K562 (cell line): ENCODE results near the gene MB21D2. TPM values are rescaled to one million over a fixed set of nuclear protein-coding genes. Genes with fewer than 3 reads are reported as not detected.

Experiments used
- ATAC-seq: fragments of 200-7000 bp; cut with Tn5 transposase; 3 replicates; pipeline ENCODE4 v1.9.1; 2020; ENCODE audit warnings: moderate library complexity
- BruUV-seq: library from RNA; stranded (reverse); fragments of 400-500 nt; replicated peaks from 2 replicates; lab custom pipeline; 2021; lab: Mats Ljungman, UMichigan
- CTCF ChIA-PET: fragments of 300-600 bp; formaldehyde crosslinking; extraction: SDS; loops from one replicate; lab custom pipeline; 2021; ENCODE audit warnings: low intra/inter-chr PET ratio; lab: Yijun Ruan, JAX
- POLR2A ChIA-PET: fragments of 300-600, 350-650 bp; sonication (Branson Sonifier 250); formaldehyde crosslinking; extraction: SDS; loops from one replicate; lab custom pipeline; 2021; ENCODE audit warnings: antibody characterized with exemption, inconsistent platforms; lab: Yijun Ruan, JAX
- DNase-seq, 4 experiments: peaks; one replicate each; pipeline versions ENCODE4 v3.0.0 to v3.0.0-alpha.2; 2011 to 2018; ENCODE audit warnings: low spot score in 3 of 4, mixed read lengths in 3 of 4; ENCODE audit errors: extremely low read depth in 1 of 4
- FAIRE-seq: peaks from 2 replicates; lab custom pipeline; 2011; peaks lifted over from hg19 to GRCh38; lab: Jason Lieb, UNC
- H2AFZ ChIP-seq: 2 replicates; pipeline ENCODE4 v1.6.0; 2011; ENCODE audit warnings: low read depth, low read length, control low read depth, inconsistent platforms
- H3K27ac ChIP-seq: fragments of 200-600 bp; 3 replicates; pipeline ENCODE4 v1.8.0; 2011; ENCODE audit warnings: low read depth, mild to moderate bottlenecking, control low read depth, inconsistent platforms, low read length, moderate library complexity, mixed read lengths; ENCODE audit errors: extremely low read depth
- H3K27me3 ChIP-seq, 2 experiments: fragments of 300-600 bp in 1 of 2; 2 replicates in 1 of 2; 3 replicates in 1 of 2; pipeline versions ENCODE4 v1.6.0 to v1.8.0; 2011; ENCODE audit warnings: inconsistent platforms in 2 of 2, low read length in 2 of 2, mild to moderate bottlenecking in 1 of 2, mixed read lengths in 1 of 2, moderate library complexity in 1 of 2; ENCODE audit not compliant: control insufficient read depth in 2 of 2, insufficient read depth in 2 of 2
- H3K36me3 ChIP-seq: fragments of 300-600 bp; 3 replicates; pipeline ENCODE4 v1.8.0; 2011; ENCODE audit warnings: mild to moderate bottlenecking, low read length, inconsistent platforms; ENCODE audit not compliant: control insufficient read depth, insufficient read depth
- H3K4me1 ChIP-seq, 2 experiments: fragments of 200-600 bp in 1 of 2; replicated peaks in 1 of 2; 2 replicates in 1 of 2; 3 replicates in 1 of 2; pipeline versions ENCODE4 v1.5.1 to v1.8.0; 2011; ENCODE audit warnings: inconsistent platforms in 2 of 2, low read length in 2 of 2, mild to moderate bottlenecking in 1 of 2, mixed read lengths in 1 of 2, moderate library complexity in 1 of 2; ENCODE audit not compliant: control insufficient read depth in 2 of 2, insufficient read depth in 2 of 2
- H3K4me2 ChIP-seq: 2 replicates; pipeline ENCODE4 v1.6.1; 2011; ENCODE audit warnings: low read length, control low read depth, inconsistent platforms, mixed read lengths; ENCODE audit not compliant: insufficient read depth
- H3K4me3 ChIP-seq: fragments of 200-600 bp; sonication (generic), shearing (Covaris generic); 2 replicates; pipeline ENCODE4 v1.5.1; 2016; ENCODE audit warnings: control low read depth, inconsistent platforms
- H3K79me2 ChIP-seq: fragments of 200-600 bp; 3 replicates; pipeline ENCODE4 v1.8.0; 2011; ENCODE audit warnings: low read length, inconsistent platforms; ENCODE audit not compliant: control insufficient read depth, insufficient read depth
- H3K9ac ChIP-seq, 2 experiments: 2 replicates each; pipeline versions ENCODE4 v1.6.0 to v1.6.1; 2011; ENCODE audit warnings: low read depth in 2 of 2, low read length in 2 of 2, control low read depth in 1 of 2, inconsistent platforms in 1 of 2, mild to moderate bottlenecking in 1 of 2, mixed read lengths in 1 of 2; ENCODE audit not compliant: insufficient read depth in 1 of 2
- H3K9me1 ChIP-seq: one replicate; pipeline ENCODE4 v1.6.0; 2011; ENCODE audit warnings: inconsistent platforms, mild to moderate bottlenecking, low read length, moderate library complexity; ENCODE audit not compliant: control insufficient read depth, insufficient read depth
- H3K9me3 ChIP-seq: replicated peaks from 2 replicates; pipeline ENCODE4 v1.5.1; 2011; ENCODE audit warnings: low read depth, low read length, inconsistent platforms; ENCODE audit not compliant: control insufficient read depth, insufficient read depth
- H4K20me1 ChIP-seq: replicated peaks from 2 replicates; pipeline ENCODE4 v1.6.1; 2011; ENCODE audit warnings: low read length, inconsistent platforms, mixed read lengths; ENCODE audit not compliant: control insufficient read depth, insufficient read depth
- ATF2 ChIP-seq: sonication (generic); formaldehyde crosslinking; IDR thresholded peaks from 2 replicates; pipeline ENCODE4 v1.8.1; 2022; ENCODE audit warnings: missing genetic modification reagents
- CREB1 ChIP-seq, 2 experiments: sonication (generic) in 1 of 2; formaldehyde crosslinking in 1 of 2; IDR thresholded peaks; 2 replicates each; pipeline versions ENCODE4 v1.6.1 to v1.8.0; 2012 to 2022; ENCODE audit warnings: inconsistent platforms in 1 of 2, mild to moderate bottlenecking in 1 of 2, missing genetic modification reagents in 1 of 2, moderate library complexity in 1 of 2
- IRF9 ChIP-seq: fragments of 450-650 bp; IDR thresholded peaks from 2 replicates; pipeline ENCODE4 v1.6.1; 2016; ENCODE audit warnings: missing biosample characterization, missing genetic modification characterization
- PHTF2 ChIP-seq: fragments of 250-450 bp; sonication (Bioruptor Pico); IDR thresholded peaks from 2 replicates; pipeline ENCODE4 v1.5.0; 2021; ENCODE audit warnings: mild to moderate bottlenecking
- TCFL5 ChIP-seq: fragments of 250-450 bp; sonication (Bioruptor Pico); conservative IDR thresholded peaks from 2 replicates; pipeline ENCODE4 v1.6.1; 2021; ENCODE audit warnings: mild to moderate bottlenecking, moderate library complexity, matching md5 sums
- TRIM24 ChIP-seq, 2 experiments: fragments of 450-650 bp; IDR thresholded peaks; 2 replicates each; pipeline ENCODE4 v1.6.1; 2016
- ZFP1 ChIP-seq: fragments of 450-650 bp; formaldehyde crosslinking; IDR thresholded peaks from 2 replicates; pipeline ENCODE4 v1.4.0; 2020; ENCODE audit warnings: mild to moderate bottlenecking, mixed read lengths
- ZNF121 ChIP-seq: sonication (generic); formaldehyde crosslinking; conservative IDR thresholded peaks from 2 replicates; pipeline ENCODE4 v1.8.0; 2022; ENCODE audit warnings: missing genetic modification reagents
- WGBS: fragments of 100-300 bp; shearing (Covaris generic); methylation state at CpG from one replicate; pipeline ENCODE4 v1.1.6; 2016; ENCODE audit warnings: low coverage, mixed read lengths; ENCODE audit not compliant: insufficient coverage; ENCODE audit errors: missing lambda C conversion rate; 5-methylcytosine and 5-hydroxymethylcytosine counted together
- in situ Hi-C: fragments of 300-500 bp; cut with MboI; formaldehyde crosslinking; loops from 4 replicates; pipeline ENCODE4 v1.15.0; 2018; ENCODE audit warnings: inconsistent platforms, mixed read lengths
- intact Hi-C: fragments of 100-400 bp; cut with micrococcal nuclease; formaldehyde crosslinking; loops from 2 replicates; pipeline ENCODE4 v1.14.2; 2022
- polyA plus RNA-seq, 8 experiments: library from polyadenylated mRNA; depleted of rRNA in 4 of 8; stranded (reverse) in 5 of 8; unstranded in 3 of 8; fragments of >200 nt; fragmentation: Nextera tagmentation in 2 of 8; fragmentation: Illumina TruSeq in 1 of 8; extraction: Ambion mirVana in 2 of 8; extraction: Trizol in 1 of 8; gene quantifications; 2 replicates each; pipeline versions ENCODE4 v1.2.1 to v1.2.3, GENCODE V29; 2011 to 2014; ENCODE audit warnings: inconsistent platforms in 1 of 8, missing spikeins in 1 of 8
- total RNA-seq, 7 experiments: library from RNA; depleted of rRNA in 6 of 7; stranded (reverse); fragments of >200 nt in 6 of 7; fragmentation: Illumina TruSeq in 2 of 7; extraction: Trizol in 2 of 7; gene quantifications; 2 replicates each; pipeline versions ENCODE4 v1.2.1 to v1.2.3, GENCODE V29; 2011 to 2021; ENCODE audit warnings: low replicate concordance in 1 of 7
- TF ChIP-seq, protein P1 (sequence below): fragments of 200-400 bp; formaldehyde crosslinking; IDR thresholded peaks from 2 replicates; pipeline ENCODE4 v1.6.1; 2017; ENCODE audit warnings: mild to moderate bottlenecking, low read depth, low read length, moderate library complexity

MB21D2 gene
- total and polyA plus RNA-seq, 9 of the 15 experiments (the other 6 are each of a cell fraction or from before 2014, with no cell fraction given): 0.01 TPM; not detected in 8

DNA sequence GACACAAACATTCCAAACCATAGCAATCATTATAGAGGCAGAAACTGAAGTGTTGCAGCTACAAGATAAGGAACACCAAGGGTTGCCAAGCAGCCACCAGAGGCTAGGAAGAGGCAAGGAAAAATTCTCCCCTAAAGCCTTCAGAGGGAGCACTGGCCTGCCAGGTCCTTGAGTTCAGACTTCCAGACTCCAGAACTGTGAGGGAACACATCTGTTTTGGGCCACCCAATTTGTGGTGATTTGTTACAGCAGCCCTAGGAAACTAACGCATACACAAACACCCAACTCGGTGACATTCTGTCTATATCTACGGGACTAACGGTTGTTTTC lies 54.6 kb downstream of the MB21D2 start:
- Histone ChIP-seq H3K27ac (no peak overlapping the region), H3K9me3 (no peaks in the 10 kb centered on the region), H3K36me3 (no peaks in the 10 kb centered on the region), H3K9ac (no peak overlapping the region), H3K4me1 (no peaks in the 10 kb centered on the region), H3K9me1 (no peaks in the 10 kb centered on the region), H2AFZ (no peak overlapping the region), H3K79me2 (no peaks in the 10 kb centered on the region), H3K4me2 (no peak overlapping the region), H3K4me3 (no peak overlapping the region), H3K27me3 (peaks cover 0 to 7% of the 10 kb centered on the region in 2 experiments; a peak in 1 of 5 replicates), H4K20me1 (no peaks in the 10 kb centered on the region; the same call in 1 of the 2 replicates)
- TF ChIP-seq IRF9 (tag) (no peak), CREB1 (IDR thresholded peaks at IDR 0.05) (no peak), CREB1 (CRISPR knock-in tag; IDR thresholded peaks at IDR 0.05) (no peak)
- BruUV-seq: no TSS peak
- intact Hi-C loops: no loop called here
- CTCF ChIA-PET: no interaction called here
- FAIRE-seq (no peak), ATAC-seq (no peak), DNase-seq (no peak)
- 0% methylated on average over 4 of the region's 4 CpGs for WGBS
- in situ Hi-C loops: no loop called here
- POLR2A ChIA-PET: interaction anchor here (1.1 kb wide), 1 partner anchor 16 kb away, joined by 3 read pairs; no protein-coding TSS in a partner anchor

DNA sequence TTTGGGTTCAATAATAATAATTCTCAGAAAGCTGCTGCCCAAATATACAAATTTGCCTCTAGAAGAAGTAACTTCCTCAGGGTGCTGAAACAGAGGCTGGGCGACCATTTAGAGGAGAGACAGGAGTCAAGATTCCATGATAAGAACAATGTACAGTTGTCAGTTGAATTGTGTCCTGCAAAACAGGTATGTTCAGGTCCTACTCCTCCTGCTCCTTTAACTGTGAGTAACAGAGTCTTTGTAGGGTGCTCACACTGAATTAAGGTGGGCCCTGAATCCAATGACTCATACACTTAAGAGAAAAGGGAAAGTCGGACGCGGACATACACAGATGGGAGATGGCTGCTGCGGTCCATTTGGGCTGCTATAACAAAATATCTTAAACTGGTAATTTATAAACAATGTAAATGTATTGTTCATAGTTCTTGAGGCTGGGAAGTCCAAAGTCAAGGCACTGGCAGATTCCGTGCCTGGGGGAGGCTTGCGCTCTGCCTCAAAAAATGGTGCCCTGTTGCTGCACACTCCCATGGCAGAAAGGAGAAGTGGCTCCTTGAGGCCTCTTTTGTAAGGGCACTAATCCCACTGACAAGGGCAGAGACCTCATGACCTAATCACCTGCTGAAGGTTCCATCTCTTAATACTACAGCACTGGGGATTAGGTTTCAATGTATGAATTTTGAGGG lies 55.1 kb downstream of the MB21D2 start:
- no peak overlapping the region for H3K27ac ChIP-seq
- intact Hi-C loops (no loop called here), in situ Hi-C loops (no loop called here)
- H3K36me3 ChIP-seq: no peaks in the 10 kb centered on the region
- peaks cover 0 to 10% of the 10 kb centered on the region in 2 experiments; a peak in 2 of 5 replicates for H3K27me3 ChIP-seq
- H3K4me2 ChIP-seq: no peak overlapping the region
- POLR2A ChIA-PET: interaction anchor here (1.1 kb wide), 1 partner anchor 17 kb away, joined by 3 read pairs; no protein-coding TSS in a partner anchor
- no peak for DNase-seq
- FAIRE-seq: no peak
- H3K79me2 ChIP-seq: no peaks in the 10 kb centered on the region
- no peaks in the 10 kb centered on the region for H3K9me3 ChIP-seq
- CTCF ChIA-PET: no interaction called here
- no peak for ATAC-seq
- no peak overlapping the region for H3K4me3 ChIP-seq
- no peak overlapping the region for H3K9ac ChIP-seq
- H4K20me1 ChIP-seq: no peaks in the 10 kb centered on the region; the same call in 1 of the 2 replicates
- no peaks in the 10 kb centered on the region for H3K9me1 ChIP-seq
- no peak overlapping the region for H2AFZ ChIP-seq
- BruUV-seq: no TSS peak
- 1% methylated on average over 7 of the region's 7 CpGs for WGBS
- H3K4me1 ChIP-seq: no peaks in the 10 kb centered on the region
- no peak for TF ChIP-seq PHTF2 (CRISPR knock-in tag)
- no peak for TF ChIP-seq ATF2 (CRISPR knock-in tag)
- TF ChIP-seq ZNF121 (CRISPR knock-in tag): no peak
- no peak for TF ChIP-seq TRIM24 (IDR thresholded peaks at IDR 0.05)
- TF ChIP-seq, protein P1, sequence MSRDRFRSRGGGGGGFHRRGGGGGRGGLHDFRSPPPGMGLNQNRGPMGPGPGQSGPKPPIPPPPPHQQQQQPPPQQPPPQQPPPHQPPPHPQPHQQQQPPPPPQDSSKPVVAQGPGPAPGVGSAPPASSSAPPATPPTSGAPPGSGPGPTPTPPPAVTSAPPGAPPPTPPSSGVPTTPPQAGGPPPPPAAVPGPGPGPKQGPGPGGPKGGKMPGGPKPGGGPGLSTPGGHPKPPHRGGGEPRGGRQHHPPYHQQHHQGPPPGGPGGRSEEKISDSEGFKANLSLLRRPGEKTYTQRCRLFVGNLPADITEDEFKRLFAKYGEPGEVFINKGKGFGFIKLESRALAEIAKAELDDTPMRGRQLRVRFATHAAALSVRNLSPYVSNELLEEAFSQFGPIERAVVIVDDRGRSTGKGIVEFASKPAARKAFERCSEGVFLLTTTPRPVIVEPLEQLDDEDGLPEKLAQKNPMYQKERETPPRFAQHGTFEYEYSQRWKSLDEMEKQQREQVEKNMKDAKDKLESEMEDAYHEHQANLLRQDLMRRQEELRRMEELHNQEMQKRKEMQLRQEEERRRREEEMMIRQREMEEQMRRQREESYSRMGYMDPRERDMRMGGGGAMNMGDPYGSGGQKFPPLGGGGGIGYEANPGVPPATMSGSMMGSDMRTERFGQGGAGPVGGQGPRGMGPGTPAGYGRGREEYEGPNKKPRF: no peak
- no peak for TF ChIP-seq ZFP1 (CRISPR knock-in tag)
- no peak for TF ChIP-seq TCFL5
